Fibroblast of skin of back (primary cell): ENCODE data around the gene TNS2.
"Not testable (repeated sequence)": the region's sequence is repeated elsewhere in the genome, so short reads cannot be mapped to it uniquely, and the experiment has no call there.

Experiments
- DNase-seq: peaks from one replicate; pipeline ENCODE4 v3.0.0-alpha.2; 2013

Gene TNS2

GRCh38 chr12:53094796-53095595 is 45.1 kb downstream of the TNS2 start:
- not testable (repeated sequence) for DNase-seq

- not testable (repeated sequence) for DNase-seq
Observed at GRCh38 chr12:53095596-53095895, 45.7 kb downstream of the TNS2 start.

GRCh38 chr12:53096089-53096741 is 46.4 kb downstream of the TNS2 start:
- peak; percentile 90 for DNase-seq

DNA sequence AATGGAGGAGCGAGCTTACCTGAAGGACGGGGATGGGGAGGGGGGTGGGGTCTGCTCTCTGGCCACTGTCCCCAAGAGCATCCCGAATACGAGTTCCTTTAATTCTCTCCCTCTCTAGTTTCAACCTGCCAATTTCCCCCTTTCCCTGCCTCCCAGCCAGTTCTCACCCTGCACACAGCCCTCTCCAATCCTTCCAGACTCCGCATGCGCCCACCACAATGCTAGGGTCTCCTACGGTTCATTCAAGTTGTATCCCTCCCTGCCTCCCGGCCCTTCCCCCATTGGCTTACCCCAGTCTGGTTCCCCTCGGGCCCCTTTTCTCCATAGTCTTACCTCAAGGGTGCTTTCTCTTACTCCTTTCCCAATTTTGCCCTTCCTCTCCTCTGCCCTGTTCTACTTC is 46.9 kb downstream of the TNS2 start:
- no peak for DNase-seq

- peak; percentile 50 for DNase-seq
Observed at GRCh38 chr12:53097207-53097563, 47.3 kb downstream of the TNS2 start.

DNA sequence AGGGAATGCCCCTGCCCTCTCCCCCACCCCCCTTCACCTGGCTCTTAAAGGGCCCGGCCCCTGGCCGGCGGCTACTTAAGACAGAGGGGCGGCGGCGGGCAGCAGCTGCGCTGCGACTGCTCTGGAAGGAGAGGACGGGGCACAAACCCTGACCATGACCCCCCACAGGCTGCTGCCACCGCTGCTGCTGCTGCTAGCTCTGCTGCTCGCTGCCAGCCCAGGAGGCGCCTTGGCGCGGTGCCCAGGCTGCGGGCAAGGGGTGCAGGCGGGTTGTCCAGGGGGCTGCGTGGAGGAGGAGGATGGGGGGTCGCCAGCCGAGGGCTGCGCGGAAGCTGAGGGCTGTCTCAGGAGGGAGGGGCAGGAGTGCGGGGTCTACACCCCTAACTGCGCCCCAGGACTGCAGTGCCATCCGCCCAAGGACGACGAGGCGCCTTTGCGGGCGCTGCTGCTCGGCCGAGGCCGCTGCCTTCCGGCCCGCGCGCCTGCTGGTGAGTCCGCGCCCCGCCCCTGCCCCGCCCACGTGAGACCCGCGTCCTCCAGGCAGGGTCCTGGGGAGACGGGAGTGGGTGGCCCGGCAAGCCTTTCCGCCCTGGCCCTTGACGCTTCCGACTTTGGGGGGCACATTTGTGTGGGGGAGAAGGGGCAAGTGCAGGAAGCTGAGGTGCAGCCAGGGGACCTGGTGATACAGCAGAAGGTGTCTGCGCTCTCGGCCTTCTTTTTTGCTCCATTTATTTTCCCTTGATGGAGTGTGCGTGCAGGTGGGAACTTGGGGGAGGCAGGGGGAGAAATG is 47.9 kb downstream of the TNS2 start, which contains the start of gene IGFBP6:
TSS of gene IGFBP6 (plus strand) at position 104 of the 790 bp plus-strand sequence. CDS start at position 155, 51 bp downstream.
- DNase-seq, result peak; percentile 58

DNA sequence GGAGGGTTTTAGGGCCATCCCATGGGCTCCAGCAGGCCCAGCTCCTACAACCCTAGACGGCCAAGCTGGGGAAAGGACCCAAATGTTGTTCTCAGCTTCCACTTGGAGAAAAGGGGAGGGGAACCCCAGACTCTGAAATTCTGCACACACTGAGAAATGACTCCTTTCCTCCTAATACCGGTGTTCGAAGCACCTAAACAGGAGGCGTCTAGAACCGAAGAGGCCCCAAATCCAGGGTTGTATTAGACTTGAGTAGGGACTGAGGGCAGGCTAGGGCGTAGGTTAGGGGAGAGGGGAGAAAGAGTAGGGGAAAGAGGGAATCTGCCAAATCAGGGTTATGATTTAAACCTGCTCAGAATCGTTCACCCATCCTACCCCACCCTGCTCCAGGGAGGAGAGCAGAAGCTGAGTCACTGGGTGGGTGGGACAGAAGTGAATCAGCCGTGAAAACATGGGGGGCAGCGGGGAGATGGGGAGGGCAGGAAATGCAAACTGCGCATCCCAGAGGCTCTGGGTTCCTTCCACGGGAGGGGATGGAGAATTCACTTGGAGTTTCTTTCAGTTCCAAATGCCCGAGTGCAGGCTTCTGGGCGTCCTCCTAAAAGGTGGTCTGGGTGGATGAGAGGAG is 48.6 kb downstream of the TNS2 start:
- peak; percentile 93 for DNase-seq

DNA sequence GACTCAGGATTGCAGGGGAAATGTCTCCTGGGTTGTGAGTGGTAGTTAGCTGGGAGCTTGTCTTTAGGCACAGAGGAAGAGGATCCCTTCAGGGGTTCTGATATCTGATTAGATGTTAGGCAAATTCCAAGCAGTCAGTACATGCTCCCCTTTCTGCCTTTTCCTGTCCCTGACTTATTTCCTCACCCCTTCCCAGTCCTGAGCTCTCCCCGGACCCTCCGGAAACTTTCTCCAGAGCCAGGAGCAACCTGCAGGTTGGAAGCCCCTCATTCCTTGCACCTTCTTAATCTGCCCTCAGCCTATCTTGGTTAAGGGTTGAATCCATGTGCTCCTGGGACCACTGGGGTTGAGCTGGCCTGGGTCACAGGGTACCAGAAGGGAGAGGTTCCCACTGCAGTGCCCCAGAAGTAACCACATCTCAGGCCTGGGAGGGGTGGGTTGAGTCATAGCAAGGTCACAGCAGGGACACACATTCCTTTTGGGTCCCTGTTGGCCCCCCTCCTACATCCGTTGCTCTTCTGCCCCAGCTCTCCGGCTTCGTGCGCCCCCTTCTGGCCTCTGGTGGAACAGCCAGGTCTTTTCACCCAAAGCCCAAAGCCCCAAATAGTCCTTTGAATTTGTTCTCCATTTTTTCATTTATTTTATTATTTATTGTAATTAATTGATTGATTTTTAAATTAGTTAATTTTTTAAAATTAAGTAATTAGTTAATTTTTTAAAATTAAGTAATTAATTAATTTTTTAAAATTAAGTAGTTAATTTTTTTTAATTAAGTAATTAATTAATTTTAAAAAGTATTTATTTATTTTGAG is 49.4 kb downstream of the TNS2 start:
- peak; percentile 98 for DNase-seq

DNA sequence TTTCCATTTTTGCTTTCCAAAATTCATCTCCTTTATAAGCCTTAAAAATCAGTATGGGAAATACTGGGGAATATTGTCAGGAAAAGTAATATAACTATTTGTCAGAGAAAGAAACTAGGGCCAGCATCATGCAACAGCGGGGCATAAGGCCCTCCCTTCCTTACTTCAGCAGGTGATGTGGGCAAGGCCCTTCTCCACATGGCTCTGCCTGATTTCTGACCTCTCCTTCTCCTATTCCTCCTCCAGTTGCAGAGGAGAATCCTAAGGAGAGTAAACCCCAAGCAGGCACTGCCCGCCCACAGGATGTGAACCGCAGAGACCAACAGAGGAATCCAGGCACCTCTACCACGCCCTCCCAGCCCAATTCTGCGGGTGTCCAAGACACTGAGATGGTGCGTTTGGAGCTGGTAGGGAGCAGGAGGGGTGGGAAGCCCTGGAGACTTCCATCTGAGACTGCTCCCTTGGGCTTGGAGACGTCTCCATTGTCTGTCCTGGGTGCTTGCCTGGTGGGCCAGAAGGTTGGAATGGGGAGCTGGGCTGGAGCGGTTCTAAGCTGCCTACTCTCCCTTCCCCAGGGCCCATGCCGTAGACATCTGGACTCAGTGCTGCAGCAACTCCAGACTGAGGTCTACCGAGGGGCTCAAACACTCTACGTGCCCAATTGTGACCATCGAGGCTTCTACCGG is 50.7 kb downstream of the TNS2 start:
- DNase-seq, result no peak

GRCh38 chr12:53101266-53101665 is 51.4 kb downstream of the TNS2 start:
- DNase-seq, result no peak

- no peak for DNase-seq
Observed at GRCh38 chr12:53101931-53102781, 52.3 kb downstream of the TNS2 start.

- DNase-seq, result no peak
Observed at GRCh38 chr12:53102883-53103807, 53.3 kb downstream of the TNS2 start, which contains the start of gene SOAT2. TSS of gene SOAT2 (plus strand) at chr12:53103486. CDS start at chr12:53103578, 92 bp downstream.

- DNase-seq, result no peak
Observed at GRCh38 chr12:53103860-53104305, 54.0 kb downstream of the TNS2 start.

DNA sequence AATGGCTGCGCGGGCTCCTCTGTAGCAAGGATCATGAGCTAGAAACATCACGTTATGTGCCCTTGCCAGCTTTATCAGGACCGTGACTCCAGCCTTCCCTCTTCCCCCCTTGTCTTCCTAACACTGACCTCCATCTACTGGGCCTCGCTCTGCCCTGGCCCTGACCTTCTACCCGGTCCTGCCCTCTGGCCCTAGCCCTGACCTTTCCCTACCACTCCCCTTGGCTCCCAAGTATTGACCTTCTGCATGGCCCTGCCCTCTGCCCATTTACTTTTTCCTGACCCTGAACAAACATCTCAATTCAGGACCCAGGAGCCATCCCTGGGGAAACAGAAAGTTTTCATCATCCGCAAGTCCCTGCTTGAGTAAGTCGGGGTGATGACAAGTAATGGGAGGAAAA is 55.4 kb downstream of the TNS2 start:
- no peak for DNase-seq

DNA sequence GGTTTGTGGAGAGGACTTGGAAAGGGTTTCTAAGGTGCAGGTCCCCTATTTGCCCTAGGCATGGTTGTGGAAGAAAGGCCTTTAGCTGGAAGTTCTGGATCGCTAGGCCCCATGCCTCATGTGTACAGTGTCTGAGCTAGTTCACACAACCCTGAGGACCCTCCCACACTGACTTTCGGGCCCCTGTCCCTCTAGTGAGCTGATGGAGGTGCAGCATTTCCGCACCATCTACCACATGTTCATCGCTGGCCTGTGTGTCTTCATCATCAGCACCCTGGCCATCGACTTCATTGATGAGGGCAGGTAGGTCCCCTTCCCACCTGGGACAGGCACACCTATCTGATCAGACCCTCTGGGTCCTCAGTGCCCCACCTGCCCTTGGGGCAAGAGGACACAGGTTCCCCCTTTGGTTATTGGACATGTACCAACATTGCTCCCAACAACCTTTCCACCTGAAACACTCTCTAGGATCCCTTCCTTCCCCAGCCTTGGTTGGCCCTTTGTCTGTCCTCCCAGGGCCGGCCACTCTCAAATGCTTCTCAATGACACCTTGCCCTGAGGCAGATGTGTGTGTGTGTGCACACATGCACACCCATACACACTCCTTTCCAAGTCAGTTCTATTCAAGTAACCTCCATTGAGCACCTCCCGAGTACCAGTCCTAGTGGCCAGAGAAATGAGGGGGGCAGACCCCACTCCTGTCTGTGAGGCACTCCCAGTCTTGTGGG is 56.0 kb downstream of the TNS2 start:
- DNase-seq, result no peak

DNA sequence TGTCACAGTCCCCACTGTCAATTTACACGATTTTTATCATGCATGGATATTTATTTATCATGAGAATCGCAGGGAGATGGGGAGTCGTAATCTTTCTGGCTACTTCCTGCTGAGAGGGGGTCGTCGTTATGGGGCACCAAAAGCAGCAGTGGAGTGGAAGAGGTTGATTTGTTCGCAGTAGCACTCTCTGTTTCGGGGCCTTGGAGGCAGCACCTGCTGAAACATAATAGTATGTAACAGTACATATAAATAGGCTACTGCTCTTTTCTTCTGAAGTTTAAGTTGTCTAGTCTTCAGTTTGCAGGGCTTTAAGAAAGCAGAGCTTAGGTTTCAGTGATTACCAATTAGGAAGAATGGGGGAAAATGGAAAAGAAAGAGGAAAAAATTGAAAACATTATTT is 57.3 kb downstream of the TNS2 start:
- no peak for DNase-seq

GRCh38 chr12:53112431-53112830 is 62.6 kb downstream of the TNS2 start:
- not testable (repeated sequence) for DNase-seq

GRCh38 chr12:53113136-53113705 is 63.4 kb downstream of the TNS2 start:
- DNase-seq, result no peak
